GM20000 (cell line): Measurements from ENCODE around the gene OSBPL6.

Experiments
- DNase-seq: peaks from one replicate; pipeline ENCODE4 v3.0.0; 2012; ENCODE audit warnings: low spot score
- TF ChIP-seq, protein P1 (sequence below): IDR thresholded peaks from 2 replicates; pipeline ENCODE4 v1.5.1; 2012; ENCODE audit warnings: mild to moderate bottlenecking, control low read depth; ENCODE audit errors: extremely low read depth, missing control alignments

Gene OSBPL6

GRCh38 chr2:178271094-178271493 is 76.8 kb downstream of the OSBPL6 start:
- no peak for DNase-seq
- TF ChIP-seq, protein P1, sequence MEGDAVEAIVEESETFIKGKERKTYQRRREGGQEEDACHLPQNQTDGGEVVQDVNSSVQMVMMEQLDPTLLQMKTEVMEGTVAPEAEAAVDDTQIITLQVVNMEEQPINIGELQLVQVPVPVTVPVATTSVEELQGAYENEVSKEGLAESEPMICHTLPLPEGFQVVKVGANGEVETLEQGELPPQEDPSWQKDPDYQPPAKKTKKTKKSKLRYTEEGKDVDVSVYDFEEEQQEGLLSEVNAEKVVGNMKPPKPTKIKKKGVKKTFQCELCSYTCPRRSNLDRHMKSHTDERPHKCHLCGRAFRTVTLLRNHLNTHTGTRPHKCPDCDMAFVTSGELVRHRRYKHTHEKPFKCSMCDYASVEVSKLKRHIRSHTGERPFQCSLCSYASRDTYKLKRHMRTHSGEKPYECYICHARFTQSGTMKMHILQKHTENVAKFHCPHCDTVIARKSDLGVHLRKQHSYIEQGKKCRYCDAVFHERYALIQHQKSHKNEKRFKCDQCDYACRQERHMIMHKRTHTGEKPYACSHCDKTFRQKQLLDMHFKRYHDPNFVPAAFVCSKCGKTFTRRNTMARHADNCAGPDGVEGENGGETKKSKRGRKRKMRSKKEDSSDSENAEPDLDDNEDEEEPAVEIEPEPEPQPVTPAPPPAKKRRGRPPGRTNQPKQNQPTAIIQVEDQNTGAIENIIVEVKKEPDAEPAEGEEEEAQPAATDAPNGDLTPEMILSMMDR: no peak

GRCh38 chr2:178271629-178272333 is 77.5 kb downstream of the OSBPL6 start:
- no peak for DNase-seq
- TF ChIP-seq, protein P1: no peak

DNA sequence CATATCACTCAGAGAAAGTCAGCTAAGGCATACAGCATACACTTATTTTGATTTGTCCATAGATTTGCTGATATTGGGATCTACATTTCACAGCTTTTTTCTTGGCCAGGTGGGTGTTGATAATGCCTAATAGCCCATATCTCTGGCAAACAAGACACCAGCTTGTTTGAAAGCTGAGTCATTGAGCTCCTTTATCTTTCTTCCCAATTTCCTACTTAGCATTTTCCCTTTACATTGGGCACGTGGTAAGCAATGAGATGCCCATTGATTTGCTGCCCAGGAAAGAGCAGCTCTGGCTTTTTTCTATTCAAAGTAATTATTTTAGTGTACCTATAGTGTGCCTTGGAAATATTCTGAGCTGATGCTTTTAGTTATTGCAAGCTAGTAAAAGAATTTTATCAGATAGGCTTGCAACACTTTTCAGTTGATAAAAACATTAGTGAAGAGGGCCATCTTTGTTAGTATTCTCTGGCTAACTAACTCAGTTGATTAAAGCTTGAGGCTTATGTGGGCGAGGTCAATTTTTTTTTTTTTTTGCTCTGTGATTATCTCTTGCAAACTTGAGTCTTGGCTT is 79.6 kb downstream of the OSBPL6 start:
- TF ChIP-seq, protein P1: no peak
- no peak for DNase-seq

DNA sequence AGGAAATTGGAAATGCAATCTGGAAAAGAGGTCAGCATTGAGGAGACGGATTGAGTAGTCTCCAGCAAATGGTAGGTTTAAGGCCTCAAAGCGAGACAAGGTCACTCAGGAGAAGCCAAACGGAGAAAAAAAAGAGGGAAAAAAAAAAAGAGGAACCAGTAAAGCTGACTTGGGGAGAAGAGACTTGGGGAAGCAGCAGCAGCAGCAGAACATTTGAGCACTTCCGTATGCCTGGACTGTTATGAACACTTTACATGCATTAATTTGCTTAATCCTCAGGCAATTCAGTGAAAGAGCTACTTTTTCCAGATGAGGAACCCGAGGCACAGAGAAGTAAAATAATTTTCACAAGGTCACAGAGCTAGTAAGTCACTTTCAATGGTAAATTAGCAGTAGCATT is 81.3 kb downstream of the OSBPL6 start:
- TF ChIP-seq, protein P1: no peak
- no peak for DNase-seq

GRCh38 chr2:178277741-178278197 is 83.5 kb downstream of the OSBPL6 start:
- TF ChIP-seq, protein P1: no peak
- no peak for DNase-seq

DNA sequence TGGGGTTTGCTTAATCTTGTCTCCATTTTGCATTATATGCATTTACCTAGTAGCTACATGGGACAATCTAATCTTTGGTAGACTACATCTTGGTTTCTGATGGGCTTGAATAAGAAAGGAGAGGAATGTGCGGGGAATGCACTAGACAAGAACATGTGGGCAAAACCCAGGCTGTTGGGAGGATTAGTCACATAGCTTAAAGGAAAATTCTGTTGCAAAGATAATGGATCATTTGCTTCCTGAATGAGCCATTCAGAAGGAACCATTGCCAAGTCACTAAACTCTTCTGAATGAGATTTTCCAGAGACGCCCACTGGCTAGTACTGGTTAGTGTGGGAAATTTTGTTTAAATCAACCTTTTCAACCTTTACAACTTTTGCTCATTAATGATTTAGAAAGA is 84.8 kb downstream of the OSBPL6 start:
- TF ChIP-seq, protein P1: no peak
- DNase-seq: no peak

GRCh38 chr2:178279636-178280035 is 85.3 kb downstream of the OSBPL6 start:
- TF ChIP-seq, protein P1: no peak
- DNase-seq: no peak
